Pulmonary artery endothelial cell (primary cell): Measurements from ENCODE around the gene ABHD15. TPM values are rescaled to one million over a fixed set of nuclear protein-coding genes. Genes with fewer than 3 reads are reported as not detected.

Experiments
- DNase-seq: peaks from one replicate; pipeline ENCODE4 v3.0.0-alpha.2; 2011; ENCODE audit warnings: low read depth, low spot score
- total RNA-seq: library from RNA; depleted of rRNA; stranded (reverse); fragments of >200 nt; gene quantifications from 2 replicates; pipeline ENCODE4 v1.2.3, GENCODE V29; 2014

The ABHD15 gene
- total RNA-seq: 7.1 and 9.1 TPM in 2 replicates

- DNase-seq: no peak
These were observed at the start of gene ABHD15 for GRCh38 chr17:29566473-29567303. ABHD15 (minus strand) TSS chr17:29567037; CDS start chr17:29566966, 71 bp downstream.

- peak; percentile 36 for DNase-seq
These were observed 48.9 kb upstream of the ABHD15 start for GRCh38 chr17:29615492-29616299.

- no peak for DNase-seq
These were observed 48.2 kb upstream of the ABHD15 start for GRCh38 chr17:29615048-29615385.

- no peak for DNase-seq
These were observed 47.7 kb upstream of the ABHD15 start for GRCh38 chr17:29614349-29615047.

GRCh38 chr17:29613856-29614255, 47.0 kb upstream of the ABHD15 start:
- DNase-seq: no peak

- peak; percentile 57 for DNase-seq
These were observed 46.6 kb upstream of the ABHD15 start for GRCh38 chr17:29613352-29613837.

- DNase-seq: no peak
These were observed 45.8 kb upstream of the ABHD15 start for GRCh38 chr17:29612404-29613280.

GRCh38 chr17:29612094-29612403, 45.2 kb upstream of the ABHD15 start:
- DNase-seq: no peak

GRCh38 chr17:29611351-29612093, 44.7 kb upstream of the ABHD15 start:
- DNase-seq: no peak

- no peak for DNase-seq
These were observed 43.6 kb upstream of the ABHD15 start for GRCh38 chr17:29610395-29610794.

- DNase-seq: no peak
These were observed 42.1 kb upstream of the ABHD15 start for GRCh38 chr17:29608986-29609385.

- no peak for DNase-seq
These were observed 40.8 kb upstream of the ABHD15 start for GRCh38 chr17:29607557-29608195.

- no peak for DNase-seq
These were observed 36.4 kb upstream of the ABHD15 start for GRCh38 chr17:29603109-29603674.

GRCh38 chr17:29597361-29598172, 30.7 kb upstream of the ABHD15 start:
- no peak for DNase-seq

- DNase-seq: no peak
These were observed 30.0 kb upstream of the ABHD15 start for GRCh38 chr17:29596811-29597210.

- DNase-seq: no peak
These were observed 29.3 kb upstream of the ABHD15 start for GRCh38 chr17:29595943-29596774.

- no peak for DNase-seq
These were observed 28.5 kb upstream of the ABHD15 start for GRCh38 chr17:29595107-29595942.
